ENCODE measurements around the gene GPX8.

The GPX8 gene

GRCh38 chr5:55159763-55160492 is at the start of gene GPX8:
Gene GPX8, plus strand, starts transcription at chr5:55160171. Its CDS starts 22 bp downstream, at chr5:55160193.
- peak; percentile 90 for DNase-seq (ENCODE audit: low spot score)

DNA sequence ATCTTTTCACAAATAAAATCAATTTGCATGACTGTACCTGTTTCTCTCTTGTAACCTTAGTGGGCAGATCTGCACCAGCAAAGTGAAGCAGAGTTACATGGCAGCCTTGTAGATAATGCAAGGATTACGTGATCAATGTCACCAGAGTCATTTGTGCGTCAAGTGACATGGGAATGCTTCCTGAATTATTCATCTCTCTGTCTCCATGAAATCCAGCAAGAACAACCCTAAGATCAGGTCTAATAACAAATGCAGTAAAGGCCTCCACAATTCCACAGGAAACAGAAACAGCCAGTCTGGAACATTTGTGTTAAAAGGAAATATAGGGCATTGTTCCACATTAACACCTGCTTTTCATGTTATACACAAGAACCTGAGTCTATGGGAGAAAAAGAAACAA is 49.8 kb upstream of the GPX8 start:
- peak; percentile 10 for DNase-seq (ENCODE audit: low spot score)

DNA sequence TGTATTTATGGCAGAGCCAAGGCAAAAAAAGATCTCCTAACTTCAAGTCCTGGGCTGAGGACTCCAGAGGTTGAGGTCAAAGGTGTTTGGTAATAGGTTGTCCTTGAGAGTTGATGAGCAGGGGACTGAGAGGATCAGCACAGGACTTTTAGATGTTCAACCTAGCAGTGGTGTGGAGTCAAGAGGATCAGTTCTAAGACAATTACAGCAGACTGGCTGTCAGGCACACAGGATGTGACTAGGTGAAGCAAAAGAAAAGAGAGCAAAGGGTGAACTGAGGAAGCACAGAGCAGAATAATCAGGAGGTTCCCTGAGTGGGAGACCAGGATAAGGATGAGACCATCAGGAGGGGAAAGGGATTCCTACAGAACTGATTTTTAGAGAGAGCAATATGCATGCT is 46.6 kb upstream of the GPX8 start:
- DNase-seq (ENCODE audit: low spot score), result no peak

- no peak for DNase-seq (ENCODE audit: low spot score)
Measured at GRCh38 chr5:55114061-55114460, 45.9 kb upstream of the GPX8 start.

- DNase-seq (ENCODE audit: low spot score), result no peak
Measured at GRCh38 chr5:55123365-55123764, 36.6 kb upstream of the GPX8 start.

DNA sequence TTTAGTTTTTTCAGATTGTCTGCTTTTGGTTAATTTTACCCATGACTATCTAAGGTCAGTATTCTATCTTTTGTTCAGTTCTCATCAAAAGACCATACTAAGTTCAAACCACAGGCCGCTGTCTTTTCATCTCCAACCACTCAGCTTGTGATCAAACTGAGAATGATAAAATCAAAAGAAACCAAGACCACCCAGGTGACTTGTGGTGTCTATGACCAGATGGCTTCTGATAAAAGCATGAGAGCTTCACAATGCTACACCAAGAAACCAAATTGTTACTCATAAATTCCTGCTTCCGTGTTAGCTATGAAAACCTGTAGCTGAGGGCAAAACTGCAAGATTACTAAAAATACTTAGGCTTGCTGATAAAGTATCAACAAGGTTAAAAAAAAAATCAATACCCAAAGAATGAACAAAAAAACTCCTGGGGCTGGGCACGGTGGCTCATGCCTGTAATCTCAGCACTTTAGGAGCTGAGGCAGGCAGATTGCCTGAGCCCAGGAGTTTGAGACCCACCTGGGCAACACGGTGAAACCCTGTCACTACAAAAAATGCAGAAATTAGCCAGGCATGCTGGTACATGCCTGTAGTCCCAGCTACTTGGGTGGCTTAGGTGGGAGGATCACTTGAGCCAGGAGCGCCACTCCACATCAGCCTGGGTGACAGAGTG is 25.8 kb upstream of the GPX8 start:
- DNase-seq (ENCODE audit: low spot score), result no peak

DNA sequence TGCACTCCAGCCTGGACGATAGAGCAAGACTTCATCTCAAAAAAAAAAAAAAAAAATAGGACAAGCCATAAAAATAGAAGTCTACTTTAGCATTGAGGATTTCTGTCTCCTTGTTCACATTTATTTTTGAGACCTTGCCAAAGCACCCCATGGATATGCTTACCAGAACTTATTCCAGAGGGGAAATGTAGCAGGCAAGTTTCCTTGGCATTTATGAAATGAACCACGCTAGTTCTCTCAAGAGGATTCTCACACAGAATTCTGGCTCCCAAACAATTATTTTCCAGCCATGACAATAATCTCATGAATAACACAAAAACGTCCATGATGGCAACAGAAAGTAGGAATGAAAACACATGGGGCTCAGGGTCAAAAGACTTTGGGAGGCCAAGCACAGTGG is 23.4 kb upstream of the GPX8 start:
- no peak for DNase-seq (ENCODE audit: low spot score)

GRCh38 chr5:55140908-55141665 is 18.9 kb upstream of the GPX8 start:
- no peak for DNase-seq (ENCODE audit: low spot score)

GRCh38 chr5:55141945-55142690 is 17.9 kb upstream of the GPX8 start:
- DNase-seq (ENCODE audit: low spot score), result no peak

DNA sequence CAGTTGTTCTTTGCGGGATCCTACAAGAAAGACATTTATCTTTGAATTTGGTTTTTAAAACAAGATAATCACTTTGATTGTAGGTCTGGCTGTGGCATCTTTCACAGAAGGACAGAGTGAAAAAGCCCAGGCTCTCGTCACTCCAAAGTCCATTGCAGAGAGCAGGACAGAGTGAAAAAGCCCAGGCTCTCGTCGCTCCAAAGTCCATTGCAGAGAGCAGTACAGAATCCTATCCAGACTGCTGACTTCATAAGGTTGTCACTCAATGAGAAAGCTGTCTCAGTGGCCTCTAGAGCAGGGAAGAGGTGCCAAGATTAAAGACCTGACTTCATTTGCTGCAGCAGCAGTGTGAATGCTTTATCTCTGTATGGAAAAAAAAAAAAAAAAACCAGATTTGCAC is 16.3 kb upstream of the GPX8 start:
- no peak for DNase-seq (ENCODE audit: low spot score)

- DNase-seq (ENCODE audit: low spot score), result no peak
Measured at GRCh38 chr5:55146080-55146479, 13.9 kb upstream of the GPX8 start.

GRCh38 chr5:55146543-55147151 is 13.3 kb upstream of the GPX8 start:
- DNase-seq (ENCODE audit: low spot score), result peak; percentile 83

- no peak for DNase-seq (ENCODE audit: low spot score)
Measured at GRCh38 chr5:55149308-55149795, 10.6 kb upstream of the GPX8 start.

- DNase-seq (ENCODE audit: low spot score), result no peak
Measured at GRCh38 chr5:55151923-55152842, 7.8 kb upstream of the GPX8 start.

- DNase-seq (ENCODE audit: low spot score), result peak; percentile 75
Measured at GRCh38 chr5:55154873-55155272, 5.1 kb upstream of the GPX8 start.

DNA sequence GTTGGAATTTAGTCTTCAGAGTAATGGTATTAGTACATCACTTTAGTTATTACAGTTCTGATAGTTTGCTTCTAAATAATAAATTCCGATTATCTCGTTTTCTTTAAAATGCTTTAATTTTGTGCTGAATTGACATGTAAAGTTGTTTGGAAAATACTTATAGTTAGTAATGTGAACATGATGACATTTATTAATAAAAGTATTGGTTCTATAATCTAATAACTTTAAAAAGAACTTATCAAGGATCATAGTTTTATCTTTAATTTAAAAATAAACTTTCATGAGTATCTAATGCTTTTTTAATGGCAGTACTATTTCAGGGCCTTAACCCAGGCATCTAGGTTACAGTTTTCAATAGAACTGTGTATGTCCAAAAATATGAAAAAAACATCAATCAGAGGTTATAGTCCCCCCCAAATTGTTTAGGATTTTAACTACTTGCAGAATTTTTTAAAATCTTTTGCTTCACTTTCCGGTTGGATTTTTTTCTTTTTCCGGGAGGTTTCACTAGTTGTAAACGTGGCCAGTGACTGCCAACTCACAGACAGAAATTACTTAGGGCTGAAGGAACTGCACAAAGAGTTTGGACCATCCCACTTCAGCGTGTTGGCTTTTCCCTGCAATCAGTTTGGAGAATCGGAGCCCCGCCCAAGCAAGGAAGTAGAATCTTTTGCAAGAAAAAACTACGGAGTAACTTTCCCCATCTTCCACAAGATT is 680 bp downstream of the GPX8 start:
- peak; percentile 87 for DNase-seq (ENCODE audit: low spot score)

- no peak for DNase-seq (ENCODE audit: low spot score)
Measured at GRCh38 chr5:55162666-55163065, 2.7 kb downstream of the GPX8 start.

DNA sequence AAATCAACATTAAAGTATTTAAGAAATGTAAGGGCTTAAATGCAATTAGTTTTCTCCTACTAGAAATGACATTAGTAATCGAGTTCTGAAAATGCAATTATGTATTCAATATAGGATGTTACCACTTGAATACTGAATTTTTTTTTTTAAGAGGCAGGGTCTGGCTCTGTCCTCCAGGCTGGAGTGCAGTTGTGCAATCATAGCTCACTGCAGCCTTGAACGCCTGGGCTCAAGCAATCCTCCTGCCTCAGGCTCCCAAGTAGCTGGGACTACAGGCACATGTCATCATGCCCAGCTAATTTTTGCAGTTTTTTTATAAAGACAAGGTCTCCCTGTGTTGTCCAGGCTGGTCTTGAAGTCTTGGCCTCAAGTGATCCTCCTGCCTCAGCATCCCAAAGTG is 11.5 kb downstream of the GPX8 start:
- DNase-seq (ENCODE audit: low spot score), result no peak

GRCh38 chr5:55172051-55172899 is 12.3 kb downstream of the GPX8 start:
- DNase-seq (ENCODE audit: low spot score), result peak; percentile 80

Data from kidney capillary endothelial cell (primary cell).